Fibroblast of skin of right biceps (primary cell): ENCODE results near the gene PUSL1.

Source experiments
- DNase-seq: peaks from one replicate; pipeline ENCODE4 v3.0.0-alpha.2; 2013

The PUSL1 gene

DNA sequence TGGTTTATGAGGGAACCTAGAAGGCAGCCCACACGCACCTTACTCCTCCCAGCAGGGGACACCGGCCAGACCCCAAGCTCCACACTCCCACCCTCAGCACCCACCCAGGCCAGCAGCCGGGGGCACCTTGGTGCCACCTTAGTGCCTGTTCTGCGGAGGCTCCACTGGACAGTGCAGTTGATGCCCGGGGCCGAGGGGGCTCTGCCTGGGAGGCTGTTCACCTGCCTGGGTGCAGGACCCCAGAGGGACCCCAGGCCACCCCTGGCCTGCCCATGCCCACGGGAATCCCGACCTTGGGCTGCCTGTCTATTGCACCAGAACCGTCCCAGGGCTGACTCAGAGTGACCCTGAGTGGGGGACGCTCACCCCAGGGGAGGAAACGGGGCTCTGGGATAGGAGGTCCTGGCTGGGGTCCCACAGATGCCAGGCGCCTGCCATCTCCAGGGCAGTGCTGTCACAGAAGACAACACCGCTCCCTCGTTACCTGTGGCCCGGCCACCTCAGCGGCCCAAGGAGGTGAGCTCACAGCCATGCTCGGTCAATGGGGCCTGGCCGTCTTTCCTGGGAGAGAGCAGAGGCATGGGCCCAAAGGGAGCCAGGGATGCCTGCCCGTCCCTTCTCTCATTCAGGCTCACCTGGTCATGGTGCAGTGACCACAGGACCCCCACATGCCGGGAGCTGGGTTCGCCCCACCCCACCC, 27.5 kb upstream of the PUSL1 start:
- DNase-seq = no peak

DNA sequence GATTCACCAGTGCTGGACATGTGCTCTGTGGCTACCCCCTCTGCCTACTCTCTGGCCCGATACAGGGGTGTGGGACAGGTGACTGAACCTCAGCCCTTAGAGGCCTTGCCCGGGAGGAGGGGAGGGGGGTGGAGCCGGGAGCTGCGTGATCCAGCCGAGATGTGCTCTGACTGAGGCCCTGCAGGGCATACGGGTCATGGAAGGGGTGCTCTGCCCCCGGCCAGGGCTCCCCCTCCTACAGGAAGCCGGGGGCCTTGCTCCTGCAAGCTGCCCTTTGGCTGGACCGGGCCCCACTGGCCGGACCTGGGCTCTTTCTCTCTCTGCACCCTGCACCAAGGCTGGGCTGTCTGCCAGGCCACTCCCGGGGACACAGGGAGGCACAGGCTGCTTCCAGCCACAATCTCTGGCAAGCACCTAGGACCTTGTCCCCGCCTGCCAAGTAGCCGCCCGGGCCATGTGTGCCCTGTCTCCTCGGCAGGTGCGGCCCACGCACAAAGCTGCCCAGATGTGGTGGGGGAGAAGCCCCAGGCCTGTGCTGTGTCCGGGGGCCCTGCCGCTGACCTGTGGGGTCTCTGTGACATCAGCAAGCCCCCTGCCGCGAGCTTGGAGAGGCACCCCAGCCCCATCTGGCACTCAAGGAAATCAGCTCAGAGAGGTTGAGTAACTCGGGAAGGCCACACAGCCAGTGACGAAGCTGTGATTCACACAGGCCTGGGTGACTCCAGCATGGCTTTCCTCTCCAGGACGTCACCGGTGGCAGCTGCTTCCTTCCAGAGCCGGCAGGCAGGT, 26.7 kb upstream of the PUSL1 start:
- peak; percentile 50 for DNase-seq

DNA sequence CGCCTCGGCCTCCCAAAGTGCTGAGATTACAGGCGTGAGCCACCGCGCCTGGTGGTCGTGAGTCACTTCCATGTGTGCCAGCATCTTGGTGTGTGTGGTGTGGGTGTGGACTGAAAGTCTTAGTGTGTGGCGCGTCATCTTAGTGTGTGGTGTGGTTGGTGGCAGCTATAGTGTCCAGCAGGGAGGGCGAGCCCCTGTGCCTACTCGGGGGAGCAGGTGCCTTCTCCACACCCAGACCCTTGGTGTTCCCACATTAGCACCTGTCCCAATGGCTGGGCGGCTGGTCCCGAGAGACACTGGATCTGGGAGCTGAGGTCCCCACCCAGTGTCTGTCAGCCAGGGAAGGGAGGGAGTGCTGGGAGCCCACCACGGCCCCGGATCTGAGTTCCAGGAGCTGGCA, 25.4 kb upstream of the PUSL1 start:
- peak; percentile 34 for DNase-seq

DNA sequence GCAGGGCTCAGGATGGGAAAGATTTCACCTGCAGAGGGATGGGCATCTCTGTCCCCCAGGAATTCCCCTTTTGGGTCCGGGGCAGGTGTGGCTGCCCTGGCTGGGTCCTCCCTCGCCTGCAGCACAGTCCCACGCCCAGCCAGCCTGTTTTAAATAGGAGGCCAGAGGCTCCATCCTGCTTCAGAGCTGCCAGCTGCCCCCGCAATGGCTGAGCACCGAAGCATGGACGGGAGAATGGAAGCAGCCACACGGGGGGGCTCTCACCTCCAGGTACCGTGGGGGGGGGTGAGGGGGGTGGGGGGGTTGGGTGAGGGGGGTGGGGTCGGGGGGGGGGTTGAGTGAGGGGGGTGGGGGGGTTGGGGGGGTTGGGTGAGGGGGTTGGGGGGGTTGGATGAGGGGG, 24.6 kb upstream of the PUSL1 start:
- DNase-seq = no peak

DNA sequence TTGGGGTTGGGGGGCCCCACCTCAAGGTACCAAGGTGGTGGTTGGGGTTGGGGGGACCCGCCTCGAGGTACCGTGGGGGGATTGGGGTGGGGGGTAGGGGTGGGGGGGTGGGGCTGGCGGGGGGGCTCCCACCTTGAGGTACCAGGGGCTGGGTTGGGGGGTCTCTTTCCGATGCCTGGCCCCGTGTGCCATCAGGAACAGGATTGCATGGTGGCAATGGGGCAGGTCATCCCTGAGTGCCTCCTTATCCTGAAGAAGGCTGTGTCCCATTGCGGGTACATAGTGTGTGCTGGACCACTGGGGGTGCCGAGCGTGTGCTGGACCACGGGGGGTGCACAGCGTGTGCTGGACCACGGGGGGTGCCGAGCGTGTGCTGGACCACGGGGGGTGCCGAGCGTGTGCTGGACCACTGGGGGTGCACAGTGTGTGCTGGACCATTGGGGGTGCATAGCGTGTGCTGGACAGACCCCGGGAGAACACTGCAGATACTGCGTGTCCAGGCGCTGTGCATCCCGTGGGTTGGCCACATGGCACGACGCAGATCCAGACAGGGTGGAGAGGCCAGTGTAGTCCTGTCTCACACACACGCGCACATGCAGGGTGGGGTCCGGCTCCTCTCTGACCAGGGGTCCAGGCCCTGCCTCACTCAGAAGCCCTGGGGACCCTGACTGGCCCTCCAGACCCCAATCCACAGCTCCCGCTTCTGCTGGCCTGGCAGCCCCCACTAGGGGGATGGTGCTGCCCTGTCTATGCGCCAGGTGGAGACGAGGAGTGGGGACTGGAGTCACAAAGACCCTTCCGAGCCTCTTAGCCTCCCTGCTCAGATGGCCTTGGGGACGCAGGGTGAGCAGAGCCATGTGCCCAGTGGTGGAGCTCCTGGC, 23.9 kb upstream of the PUSL1 start:
- DNase-seq = no peak

DNA sequence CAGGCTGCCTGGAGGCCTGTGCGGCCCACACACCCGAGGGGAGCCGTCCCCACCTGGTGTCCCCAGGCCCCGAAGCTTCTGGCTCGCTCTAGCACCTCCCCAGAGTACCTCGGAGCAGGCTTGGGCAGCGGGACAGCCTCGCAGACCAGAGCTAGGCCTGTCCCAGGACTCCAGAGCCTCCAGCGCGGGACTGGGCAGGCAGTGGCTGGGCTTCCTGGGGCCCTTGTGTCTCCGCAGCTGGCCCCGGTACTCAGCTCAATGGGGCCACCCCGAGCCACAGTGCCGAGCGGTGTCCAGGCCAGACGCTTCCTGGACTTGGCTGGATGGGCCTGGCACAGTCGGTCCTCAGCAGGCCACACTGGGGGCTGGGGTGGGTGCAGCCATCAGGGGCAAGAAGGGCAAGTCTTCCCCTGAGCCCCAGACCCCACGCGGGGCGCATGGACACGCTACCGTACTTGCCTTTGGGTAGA, 23.3 kb upstream of the PUSL1 start:
- DNase-seq = no peak

DNA sequence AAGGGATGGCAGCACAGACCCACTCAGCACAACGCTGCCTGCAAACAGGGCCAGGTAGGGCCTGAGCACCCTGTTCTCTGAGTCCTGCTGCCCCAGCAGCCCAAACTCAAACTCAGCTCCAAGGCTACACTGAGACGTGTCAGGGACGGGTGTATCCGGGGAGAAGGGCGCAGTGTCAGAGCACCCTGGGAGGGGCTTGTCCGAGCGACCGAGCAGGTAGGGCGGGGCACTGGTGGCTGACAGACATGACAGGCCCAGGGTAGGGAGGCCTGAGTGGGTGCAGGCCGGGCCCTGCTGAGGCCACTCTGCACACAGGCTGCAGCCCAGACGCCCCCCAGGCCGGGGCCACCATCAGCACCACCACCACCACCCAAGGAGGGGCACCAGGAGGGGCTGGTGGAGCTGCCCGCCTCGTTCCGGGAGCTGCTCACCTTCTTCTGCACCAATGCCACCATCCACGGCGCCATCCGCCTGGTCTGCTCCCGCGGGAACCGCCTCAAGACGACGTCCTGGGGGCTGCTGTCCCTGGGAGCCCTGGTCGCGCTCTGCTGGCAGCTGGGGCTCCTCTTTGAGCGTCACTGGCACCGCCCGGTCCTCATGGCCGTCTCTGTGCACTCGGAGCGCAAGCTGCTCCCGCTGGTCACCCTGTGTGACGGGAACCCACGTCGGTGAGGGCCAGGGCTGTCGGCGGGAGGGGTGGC, 22.6 kb upstream of the PUSL1 start:
- DNase-seq = no peak

DNA sequence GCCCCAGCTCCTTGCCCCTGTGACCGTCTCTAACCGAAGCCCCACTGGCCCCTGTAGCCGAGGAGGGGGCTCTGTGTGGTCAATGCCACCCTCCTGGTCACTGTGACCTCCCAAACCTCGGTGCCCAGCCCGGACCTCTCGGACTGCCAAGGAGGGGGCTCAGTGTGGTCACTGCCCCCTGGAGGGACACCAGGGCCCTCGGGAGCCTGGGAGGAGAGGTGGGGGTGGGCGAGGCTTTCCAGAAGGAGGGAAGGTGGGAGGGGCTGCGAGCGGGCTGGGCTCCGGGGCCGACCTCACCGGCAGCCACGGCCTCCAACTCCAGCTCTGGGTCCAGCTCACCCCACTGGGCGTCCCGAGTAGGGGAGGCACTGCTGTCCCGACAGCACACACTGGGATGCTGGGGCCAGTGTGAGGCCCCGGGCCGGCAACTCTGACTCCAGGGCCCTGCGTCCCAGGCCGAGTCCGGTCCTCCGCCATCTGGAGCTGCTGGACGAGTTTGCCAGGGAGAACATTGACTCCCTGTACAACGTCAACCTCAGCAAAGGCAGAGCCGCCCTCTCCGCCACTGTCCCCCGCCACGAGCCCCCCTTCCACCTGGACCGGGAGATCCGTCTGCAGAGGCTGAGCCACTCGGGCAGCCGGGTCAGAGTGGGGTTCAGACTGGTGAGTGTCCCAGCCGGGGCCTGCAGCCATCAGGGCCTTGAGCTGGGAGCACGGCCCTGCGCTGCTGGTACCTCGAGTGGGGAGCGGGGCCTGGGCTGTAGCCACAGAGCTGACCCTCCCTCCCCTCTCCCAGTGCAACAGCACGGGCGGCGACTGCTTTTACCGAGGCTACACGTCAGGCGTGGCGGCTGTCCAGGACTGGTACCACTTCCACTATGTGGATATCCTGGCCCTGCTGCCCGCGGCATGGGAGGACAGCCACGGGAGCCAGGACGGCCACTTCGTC, 21.8 kb upstream of the PUSL1 start:
- DNase-seq = no peak

DNA sequence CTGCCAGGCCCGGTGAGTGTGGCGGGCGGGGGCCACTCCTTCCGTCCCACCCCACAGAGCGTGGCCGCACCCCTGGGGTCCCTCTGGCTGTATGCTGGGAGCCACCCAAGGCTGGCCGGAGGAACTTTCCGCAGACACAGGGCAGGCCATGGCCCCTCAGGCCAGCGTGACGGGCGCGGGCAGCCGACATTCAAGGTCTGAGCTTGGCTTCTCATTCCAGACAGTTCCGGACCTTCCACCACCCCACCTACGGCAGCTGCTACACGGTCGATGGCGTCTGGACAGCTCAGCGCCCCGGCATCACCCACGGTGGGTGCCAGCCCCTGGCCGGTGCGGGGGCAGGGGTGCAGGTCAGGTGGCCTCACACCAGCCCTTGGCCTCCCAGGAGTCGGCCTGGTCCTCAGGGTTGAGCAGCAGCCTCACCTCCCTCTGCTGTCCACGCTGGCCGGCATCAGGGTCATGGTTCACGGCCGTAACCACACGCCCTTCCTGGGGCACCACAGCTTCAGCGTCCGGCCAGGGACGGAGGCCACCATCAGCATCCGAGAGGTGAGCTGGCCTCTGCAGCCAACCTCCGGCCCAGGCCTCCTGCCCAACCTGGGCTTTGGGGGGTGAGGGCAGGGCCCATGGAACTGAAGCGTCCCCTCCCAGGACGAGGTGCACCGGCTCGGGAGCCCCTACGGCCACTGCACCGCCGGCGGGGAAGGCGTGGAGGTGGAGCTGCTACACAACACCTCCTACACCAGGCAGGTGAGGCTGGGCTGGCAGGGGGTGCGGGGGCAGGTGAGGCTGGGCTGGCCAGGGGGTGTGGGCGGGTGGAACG, 20.9 kb upstream of the PUSL1 start:
- DNase-seq = no peak

DNA sequence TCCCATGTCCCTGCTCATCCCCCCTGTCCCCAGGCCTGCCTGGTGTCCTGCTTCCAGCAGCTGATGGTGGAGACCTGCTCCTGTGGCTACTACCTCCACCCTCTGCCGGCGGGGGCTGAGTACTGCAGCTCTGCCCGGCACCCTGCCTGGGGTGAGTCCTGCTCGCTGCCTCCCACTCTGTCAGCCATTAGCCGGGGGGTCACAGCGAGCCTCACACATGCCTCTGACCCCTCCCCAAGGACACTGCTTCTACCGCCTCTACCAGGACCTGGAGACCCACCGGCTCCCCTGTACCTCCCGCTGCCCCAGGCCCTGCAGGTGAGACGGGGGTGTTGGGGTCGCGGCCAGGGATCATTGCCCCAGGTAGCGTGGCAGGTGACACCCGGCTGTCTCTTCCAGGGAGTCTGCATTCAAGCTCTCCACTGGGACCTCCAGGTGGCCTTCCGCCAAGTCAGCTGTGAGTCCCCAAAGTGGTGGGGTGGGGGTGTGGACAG, 18.1 kb upstream of the PUSL1 start:
- peak; percentile 45 for DNase-seq

DNA sequence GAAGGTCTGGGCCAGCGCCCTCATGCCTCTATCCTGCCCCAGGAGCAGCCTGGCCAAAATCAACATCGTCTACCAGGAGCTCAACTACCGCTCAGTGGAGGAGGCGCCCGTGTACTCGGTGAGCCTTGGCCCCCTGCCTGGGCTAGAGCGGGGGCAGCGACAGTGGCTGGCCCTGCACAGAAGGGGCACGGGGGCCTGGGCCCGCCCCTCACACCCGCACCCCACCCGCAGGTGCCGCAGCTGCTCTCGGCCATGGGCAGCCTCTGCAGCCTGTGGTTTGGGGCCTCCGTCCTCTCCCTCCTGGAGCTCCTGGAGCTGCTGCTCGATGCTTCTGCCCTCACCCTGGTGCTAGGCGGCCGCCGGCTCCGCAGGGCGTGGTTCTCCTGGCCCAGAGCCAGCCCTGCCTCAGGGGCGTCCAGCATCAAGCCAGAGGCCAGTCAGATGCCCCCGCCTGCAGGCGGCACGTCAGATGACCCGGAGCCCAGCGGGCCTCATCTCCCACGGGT, 17.3 kb upstream of the PUSL1 start:
- no peak for DNase-seq

DNA sequence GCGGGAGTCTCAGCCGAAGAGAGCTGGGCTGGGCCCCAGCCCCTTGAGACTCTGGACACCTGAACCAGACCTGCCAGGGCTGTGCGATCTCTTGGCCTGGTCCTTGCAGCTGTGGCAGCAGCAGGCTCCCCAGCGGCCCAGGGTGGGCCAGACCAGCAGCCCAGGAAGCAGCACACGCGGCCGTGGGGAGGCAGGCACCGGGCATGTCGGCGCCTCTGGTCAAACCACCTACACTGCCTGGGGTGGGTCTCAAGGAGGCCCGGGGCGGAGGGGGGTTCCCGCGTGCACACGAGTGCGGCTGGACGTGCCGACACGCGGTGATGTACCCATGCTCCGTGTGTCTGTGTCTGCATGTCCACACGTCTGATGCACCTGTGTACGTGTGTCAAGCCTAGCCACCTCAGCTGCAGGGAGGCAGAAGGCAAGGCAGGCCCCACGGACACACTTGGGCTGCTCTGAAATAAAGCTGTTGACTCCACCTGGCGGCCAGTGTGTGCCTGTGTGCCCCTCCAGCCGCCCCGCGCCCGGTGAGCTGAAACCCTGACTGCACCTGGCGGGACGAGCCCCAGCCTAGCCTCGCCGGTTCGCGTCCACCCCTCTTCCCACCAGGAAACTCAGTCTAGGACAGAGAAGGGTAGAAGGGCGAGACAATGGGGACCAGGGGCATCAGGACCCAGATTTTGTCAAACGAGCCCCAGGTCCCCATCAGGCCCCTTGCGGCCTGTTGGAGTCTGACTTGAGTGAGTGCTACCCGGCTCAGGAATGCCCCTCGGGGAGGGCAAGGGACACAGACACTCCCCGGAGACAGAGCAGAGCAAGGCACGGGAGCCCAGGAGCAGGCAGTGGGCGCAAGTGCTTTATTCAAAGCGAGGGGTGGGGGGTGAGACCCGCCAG, 16.6 kb upstream of the PUSL1 start:
- DNase-seq = peak; percentile 64

DNA sequence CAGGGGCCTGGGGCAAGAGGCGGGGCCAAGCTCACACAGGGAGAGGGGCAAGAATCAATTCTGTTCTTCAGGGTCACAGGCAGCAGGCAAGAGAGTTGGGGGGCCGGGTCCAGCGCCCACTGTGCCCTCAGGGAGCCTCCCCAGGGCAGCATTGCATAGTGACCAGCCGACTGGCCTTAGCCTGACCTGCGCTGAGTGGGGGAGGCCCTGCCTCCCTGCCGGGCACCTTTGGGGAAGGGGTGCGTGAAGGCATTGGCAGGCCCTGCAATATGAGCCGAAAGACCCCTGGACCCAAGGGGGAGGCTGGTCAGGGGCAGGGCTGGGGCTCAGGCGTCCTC, 16.0 kb upstream of the PUSL1 start:
- DNase-seq = no peak

DNA sequence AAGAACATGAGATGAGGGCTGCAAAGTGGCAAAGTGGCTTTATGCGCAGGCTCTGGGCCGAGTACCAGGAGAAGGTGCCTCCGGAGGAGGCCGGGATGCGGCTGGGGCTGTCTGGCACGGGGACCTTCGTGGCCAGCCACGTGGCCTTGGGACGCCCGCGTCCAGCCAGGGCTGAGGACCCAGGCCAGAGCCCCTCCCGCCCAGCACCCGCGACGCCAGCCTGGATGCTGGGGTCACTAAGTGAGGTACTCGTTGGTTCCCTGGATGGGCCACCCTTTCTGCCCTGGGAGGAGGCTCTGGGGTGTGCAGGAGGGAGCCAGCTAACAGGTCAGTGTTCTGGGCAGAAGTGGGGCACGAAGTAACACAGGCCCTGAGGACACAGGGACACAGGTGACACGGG, 15.5 kb upstream of the PUSL1 start:
- DNase-seq = no peak

DNA sequence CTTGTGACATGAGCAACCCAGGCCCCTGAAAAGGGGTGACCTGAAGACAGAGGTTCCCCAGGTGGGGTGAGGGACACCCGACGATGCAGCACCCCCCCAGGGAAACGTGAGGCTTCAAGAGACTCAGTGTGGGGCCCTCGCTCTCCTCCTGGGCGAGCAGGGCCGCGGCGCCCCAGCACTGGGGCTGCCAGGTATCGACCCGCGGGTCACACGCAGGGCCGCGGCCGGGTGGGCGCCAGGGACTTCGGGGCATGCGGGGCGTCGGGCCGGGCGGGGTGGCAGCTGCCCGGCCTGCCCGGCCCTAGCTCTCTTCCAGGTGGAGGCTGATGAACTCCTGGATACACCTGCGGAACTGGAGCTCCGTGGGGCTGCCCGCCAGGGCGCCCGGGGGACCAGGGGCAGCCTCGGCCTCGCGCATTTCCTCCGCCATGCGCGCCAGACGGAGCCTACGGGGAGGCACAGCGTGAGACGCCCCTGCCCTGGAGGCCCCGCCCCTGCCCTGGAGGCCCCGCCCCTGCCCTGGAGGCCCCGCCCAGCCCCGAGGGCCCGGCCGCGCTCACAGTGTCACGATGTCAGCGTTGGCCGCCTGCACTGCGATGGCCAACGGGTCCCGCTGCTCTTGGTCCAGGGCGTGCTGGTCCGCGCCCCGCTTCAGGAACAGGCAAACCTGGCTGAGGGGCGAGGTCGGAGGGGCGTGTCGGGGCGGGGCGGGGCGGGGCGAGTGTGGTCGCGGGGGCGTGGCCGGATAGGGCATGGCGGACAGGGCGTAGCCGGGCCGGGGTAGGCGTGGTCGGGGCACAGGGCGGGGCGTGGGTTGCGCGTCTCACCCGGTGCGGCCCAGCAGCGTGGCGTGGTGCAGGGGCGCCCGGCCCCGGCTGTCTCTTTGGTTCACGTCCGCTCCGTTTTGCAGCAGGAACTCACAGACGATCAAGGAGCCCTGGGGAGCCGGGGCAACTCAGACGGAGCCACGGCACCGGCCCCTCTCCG, 14.8 kb upstream of the PUSL1 start:
- DNase-seq = no peak

DNA sequence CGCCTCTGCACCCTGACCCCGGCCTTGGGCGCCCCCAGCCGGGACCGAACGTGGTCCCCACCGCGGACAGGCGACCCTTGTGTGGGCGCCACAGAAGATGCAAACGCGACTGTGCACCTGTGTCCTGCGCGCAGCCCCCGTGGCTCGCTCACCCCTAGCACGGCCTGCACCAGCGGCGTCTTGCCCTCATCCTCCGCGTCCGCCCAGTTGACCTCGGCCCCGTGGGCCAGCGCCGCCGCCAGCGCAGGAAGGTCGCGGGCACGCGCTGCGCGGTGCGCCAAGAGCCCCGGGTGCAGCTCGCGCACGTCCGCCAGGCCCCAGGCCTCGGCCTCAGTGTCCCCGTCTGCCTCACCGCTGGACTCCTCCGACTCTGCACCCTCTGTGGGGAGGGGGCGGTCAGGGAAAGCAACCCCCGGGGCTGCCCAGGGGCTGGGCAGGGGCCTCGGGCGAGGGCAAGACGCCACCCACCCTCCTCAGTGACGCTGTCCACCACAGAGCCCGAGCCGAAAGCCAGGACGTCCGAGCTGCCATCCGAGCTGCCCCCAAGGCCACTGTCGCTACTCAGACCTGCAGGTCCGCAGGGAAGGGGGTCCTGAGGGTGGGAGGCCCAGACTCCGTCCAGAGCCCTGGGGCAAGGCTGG, 14.0 kb upstream of the PUSL1 start:
- no peak for DNase-seq

DNA sequence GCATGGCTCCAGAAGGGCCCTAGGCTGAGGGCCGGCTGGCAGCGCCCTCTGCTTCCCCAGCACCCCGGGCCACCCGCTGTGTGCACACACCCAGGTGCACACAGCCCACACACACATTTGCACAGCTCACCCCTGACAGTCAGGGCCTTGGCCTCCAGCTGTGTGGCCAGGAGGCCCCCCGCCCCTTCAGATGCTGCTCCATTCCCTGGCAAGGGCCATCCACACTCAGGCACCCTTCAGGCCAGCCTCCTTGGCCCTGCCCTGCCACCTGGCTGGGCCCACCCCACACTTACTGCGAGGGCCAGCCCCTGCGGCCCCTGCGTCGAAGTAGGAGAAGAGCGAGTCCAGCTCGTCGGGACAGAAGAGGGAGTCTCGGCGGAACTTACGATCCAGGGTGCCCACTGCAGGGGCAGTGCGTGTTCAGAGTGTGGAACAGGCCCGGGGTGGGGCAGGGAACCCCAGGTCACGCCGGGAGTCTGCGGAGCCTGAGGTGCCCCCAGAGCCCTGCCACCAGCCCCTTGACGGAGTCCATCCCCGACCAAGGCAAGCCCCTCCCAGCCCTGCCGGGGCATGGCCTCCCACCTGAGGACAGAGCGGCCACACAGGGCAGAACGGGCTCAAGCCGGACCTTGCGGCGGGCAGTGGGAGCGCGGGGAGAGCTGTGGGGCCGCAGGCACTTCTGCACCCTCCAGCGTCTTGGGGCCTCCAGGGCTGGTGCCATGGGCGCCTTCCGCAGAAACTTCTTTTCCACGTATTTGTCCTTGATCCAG, 13.1 kb upstream of the PUSL1 start:
- DNase-seq = no peak
